Lung microvascular endothelial cell (primary cell): ENCODE measurements around the gene ZSWIM7. TPM values are rescaled to one million over a fixed set of nuclear protein-coding genes. Genes with fewer than 3 reads are reported as not detected.

Experiments
- DNase-seq, 2 donors: peaks; one replicate each; pipeline versions ENCODE4 v3.0.0 to v3.0.0-alpha.2; 2010; ENCODE audit warnings: low read depth in 2 of 2
- total RNA-seq: library from RNA; depleted of rRNA; stranded (reverse); fragments of >200 nt; gene quantifications from 2 replicates; pipeline ENCODE4 v1.2.1, GENCODE V29; 2014

Gene ZSWIM7
- total RNA-seq = 14.2 and 15.3 TPM in 2 replicates

DNA sequence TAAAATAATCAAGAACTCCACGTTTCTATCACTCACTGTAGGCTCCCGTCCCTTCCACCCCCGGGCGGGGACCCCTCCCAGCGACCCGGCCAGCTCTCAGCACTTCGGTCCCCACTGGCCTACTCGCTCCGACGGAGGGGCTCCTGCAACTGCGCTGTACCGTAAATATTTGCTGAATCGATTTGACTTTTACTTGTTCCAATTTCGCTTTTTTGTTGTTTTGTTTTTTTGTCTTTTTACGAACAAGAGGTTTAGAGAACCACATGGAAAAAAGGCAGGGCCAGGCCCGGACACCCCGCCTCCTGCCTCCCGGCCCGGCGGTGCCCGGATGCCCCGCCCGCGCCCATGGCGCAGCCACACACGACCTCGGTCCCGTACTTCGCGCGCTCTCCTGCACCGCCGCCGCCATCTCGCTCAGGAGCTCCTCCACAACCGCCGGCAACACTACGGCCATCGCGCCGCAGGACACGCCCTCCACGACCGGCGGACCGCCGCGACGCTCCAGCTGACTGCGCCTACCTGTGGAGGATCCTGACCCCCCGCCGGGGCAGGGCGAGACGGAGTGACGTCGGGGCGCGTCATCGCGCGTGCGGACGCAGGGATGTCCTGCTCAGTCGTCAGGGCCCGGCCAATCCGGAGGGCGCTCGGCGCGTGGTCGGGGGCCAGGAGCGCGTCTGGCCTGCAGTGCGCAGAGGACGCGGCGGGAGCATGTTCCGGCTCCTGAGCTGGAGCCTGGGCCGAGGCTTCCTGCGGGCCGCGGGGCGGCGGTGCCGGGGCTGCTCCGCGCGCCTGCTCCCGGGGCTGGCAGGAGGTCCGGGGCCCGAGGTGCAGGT lies at the start of gene ZSWIM7, which contains the start of gene TTC19:
Gene ZSWIM7 (minus strand): TSS at position 564 of the 833 bp plus-strand sequence. CDS start 110 bp downstream, at position 454.
Gene TTC19 (plus strand): TSS at position 684 of the 833 bp plus-strand sequence. CDS start 25 bp downstream, at position 709.
- peak; percentile 97 to 99 for DNase-seq

- DNase-seq = no peak
Observed at GRCh38 chr17:16048811-16049449, 49.4 kb upstream of the ZSWIM7 start.

- DNase-seq = no peak
Observed at GRCh38 chr17:16046966-16047365, 47.5 kb upstream of the ZSWIM7 start.

DNA sequence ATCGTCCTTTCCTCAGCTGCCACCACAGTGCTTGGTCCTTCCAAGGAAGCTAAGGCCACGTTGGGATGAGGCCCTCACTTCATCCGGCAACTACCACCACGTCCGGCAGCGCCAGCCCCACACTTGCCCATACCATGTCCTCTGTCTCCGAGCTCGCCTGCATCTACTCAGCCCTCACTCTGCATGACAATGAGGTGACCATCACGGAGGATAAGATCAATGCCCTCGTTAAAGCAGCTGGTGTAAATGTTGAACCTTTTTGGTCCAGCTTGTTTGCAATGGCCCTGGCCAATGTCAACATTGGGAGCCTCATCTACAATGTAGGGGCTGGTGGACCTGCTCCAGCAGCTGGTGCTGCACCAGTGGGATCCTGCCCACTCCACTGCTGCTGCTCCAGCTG lies 45.0 kb upstream of the ZSWIM7 start:
- DNase-seq = no peak

- no peak for DNase-seq
Observed at GRCh38 chr17:16040710-16041251, 41.3 kb upstream of the ZSWIM7 start.

DNA sequence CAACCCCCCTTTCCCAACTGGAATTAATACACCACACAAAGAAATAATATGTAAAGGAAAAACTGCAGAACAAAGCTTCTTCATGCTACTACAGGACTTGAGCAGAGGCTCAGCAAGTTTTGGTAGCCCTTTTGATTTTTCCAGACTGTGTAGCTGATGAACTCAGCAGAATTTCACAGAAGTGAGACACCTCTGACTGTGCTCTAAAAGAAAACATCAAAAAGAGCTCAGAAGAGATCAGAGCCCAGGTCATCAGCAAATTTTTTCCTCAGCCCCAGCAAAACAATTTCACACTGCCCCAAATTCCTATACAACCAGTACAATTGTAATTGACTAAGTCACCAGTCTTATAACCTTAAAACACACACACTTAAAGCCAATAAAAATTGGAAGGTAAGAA lies 38.1 kb upstream of the ZSWIM7 start:
- no peak for DNase-seq

DNA sequence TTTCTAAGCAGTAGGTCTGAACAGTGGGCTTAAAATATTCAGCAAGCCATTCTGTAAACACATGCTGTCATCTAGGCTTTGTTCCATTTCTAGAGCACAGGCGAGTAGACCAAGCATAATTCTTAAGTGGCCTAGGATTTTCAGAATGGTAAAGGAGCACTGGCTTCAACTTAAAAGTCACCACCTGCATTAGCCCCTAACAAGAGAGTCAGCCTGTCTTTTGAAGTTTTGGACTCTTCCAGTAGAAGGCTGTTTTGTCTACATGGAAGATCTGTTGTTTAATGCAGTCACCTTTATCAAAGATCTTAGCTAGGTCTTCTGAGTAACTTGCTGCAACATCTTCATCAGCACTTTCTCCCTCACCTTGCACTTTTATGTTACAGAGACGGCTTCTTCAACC lies 36.8 kb upstream of the ZSWIM7 start:
- no peak for DNase-seq

DNA sequence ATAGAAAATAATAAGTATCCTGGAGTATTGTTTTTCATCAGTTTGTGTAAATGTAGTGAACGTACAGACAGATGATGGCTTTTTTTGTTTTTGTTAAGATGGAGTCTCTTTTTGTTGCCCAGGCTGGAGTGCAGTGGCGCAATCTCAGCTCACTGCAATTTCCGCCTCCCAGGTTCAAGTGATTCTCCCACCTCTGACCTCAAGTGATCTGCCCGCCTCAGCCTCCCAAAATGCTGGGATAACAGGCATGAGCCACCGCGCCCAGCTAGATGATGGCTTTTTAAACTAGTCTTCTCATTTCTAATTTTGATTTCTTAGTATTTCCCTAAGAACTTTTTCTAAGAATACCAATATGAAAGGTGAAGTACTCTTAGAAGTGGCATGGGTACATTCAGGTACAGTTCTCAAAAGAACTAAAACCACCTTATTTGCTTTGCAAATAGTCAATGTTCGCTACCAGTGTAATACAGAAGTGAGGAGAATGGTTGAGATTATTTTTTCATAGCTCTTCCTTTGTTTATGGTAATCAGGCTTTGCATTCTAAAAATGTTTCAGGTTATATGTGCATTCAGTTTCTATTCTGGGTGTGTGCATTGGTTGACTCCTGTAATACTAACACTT lies 34.3 kb upstream of the ZSWIM7 start:
- DNase-seq = no peak

- DNase-seq = peak; percentile 29 to 95
Observed at GRCh38 chr17:16027708-16028584, 28.4 kb upstream of the ZSWIM7 start.

DNA sequence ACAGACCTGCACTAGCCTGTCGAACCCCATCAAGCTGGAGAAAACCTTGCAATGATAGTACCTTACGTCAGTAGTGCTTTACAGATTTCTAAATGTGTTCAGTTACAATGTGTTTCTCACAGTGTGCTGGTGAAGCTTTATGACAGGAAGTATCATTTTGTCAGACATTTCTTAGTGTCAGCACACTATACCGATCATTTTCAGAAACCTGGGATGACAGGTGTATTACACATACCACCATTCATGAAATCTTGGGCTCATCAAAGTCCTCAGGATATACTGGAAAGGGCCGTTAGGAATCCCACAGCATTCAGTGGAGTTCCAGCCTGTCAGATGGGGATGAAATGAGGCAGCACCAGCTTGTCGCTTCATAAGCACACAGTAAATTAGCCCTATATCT lies 27.4 kb upstream of the ZSWIM7 start:
- no peak for DNase-seq

DNA sequence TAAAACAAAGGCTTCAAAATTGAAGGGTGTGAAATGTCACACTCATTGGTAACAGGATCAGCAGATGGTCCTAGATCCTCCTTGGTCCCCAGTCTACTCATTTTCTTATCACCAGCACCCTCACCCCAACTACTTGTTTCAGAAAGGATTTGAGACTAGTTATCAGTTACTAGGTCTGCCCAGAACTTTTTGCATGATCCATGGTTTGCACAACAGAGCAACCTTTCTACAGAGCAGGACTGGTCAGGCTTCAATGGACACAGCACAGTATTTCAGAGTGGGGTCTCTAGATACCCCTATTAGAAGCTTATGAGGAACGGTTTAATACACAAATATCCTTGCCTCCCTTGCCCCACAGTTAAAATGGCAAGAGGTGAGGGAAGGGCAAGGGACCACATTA lies 25.7 kb upstream of the ZSWIM7 start:
- no peak for DNase-seq

- no peak for DNase-seq
Observed at GRCh38 chr17:16023881-16024280, 24.4 kb upstream of the ZSWIM7 start.

GRCh38 chr17:16019347-16019746 lies 19.8 kb upstream of the ZSWIM7 start:
- DNase-seq = no peak

DNA sequence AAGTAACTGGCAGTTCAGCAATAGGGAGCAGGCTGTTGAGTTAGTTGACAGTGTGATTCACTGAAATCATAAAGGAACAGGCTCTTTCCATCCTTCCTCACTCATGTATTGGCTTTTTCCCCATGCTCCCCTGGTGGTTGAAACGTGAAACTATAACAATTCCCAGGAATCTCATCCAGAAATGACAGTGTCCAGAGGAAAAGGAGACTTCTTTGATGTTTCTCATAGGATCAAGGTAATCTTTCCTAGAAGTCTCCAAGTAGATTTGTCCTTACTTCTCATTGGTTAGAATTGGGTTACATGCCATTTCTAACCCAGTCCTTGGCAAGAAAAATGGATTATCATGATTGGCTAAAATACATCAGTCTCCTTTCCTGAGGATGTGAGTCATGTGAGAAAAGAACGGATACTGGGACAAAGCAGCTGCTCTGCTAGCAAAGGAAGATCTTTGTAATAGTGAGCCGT lies 14.5 kb upstream of the ZSWIM7 start:
- peak; percentile 76 to 93 for DNase-seq

- no peak for DNase-seq
Observed at GRCh38 chr17:16007439-16007838, 7.9 kb upstream of the ZSWIM7 start.

DNA sequence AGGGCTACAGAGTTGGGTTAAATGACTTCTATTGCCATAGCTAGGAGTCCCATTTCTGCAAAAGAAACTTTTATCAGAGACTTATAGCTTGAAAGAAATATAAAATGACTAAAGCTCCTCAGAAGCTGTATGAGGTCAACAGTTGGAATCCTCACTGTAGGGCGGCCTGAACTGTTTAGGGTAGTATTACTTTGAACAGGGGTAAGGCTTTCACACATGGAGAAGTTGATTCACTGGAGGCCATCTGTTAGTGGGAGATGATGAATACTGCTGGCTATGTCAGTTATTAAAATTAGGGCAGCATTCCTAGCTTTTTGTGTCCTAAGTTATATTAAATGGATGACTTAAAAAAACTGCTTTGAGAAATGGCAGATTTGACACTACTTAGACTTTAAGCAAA lies 6.1 kb upstream of the ZSWIM7 start:
- no peak for DNase-seq

GRCh38 chr17:16003841-16004240 lies 4.3 kb upstream of the ZSWIM7 start:
- DNase-seq = peak; percentile 22 to 69

DNA sequence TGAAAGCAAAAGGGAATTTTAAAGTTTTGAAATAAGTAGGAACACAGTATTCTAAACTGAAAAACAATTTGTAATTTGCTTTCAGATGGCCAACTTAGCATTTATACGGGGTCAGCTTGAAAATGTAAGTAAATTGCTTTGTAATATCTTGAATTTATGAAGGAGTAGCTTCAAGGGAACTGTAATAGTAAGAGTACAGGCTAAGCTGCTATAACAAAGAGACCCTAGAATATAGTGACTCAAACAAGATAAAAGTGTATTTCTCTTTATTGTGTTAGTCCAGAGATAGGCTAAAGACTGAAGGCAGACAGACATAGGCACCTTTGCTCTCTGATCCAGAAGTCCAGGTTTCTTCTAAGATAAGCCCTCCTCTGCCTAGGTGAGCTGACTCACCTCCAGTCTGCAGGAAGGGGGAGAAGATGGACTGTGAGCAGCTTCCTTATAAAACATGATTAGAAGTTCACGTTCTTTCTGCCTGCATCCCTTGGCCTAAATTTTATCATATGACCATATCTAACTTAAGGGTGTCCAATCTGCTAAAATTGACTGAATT lies 3.3 kb upstream of the ZSWIM7 start:
- no peak for DNase-seq

- peak in 1 of 2 donors; percentile 13 for DNase-seq
Observed at GRCh38 chr17:16001226-16001897, 1.9 kb upstream of the ZSWIM7 start.
